ENCODE results near the gene TMED6.

Gene TMED6

DNA sequence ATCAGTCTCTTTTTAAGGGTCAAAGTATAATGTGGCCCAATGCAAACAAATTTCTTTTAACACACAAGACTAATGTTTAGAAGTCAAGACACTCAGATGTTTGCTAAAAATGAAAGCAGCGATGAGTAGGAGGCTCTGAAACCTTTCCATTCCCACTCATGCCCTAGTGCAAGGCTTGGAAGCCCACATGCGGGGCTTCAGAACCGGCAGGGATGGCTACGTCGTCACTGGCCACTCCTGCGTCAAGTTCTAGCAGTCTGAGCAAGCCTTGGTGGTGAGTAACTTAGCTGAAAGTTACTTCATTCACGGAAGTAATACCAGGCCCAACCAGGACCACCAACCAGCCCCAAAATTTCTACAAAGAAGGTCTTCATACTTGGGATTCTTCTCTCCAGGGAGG is 14.8 kb upstream of the TMED6 start:
- TF ChIP-seq NFIC (IDR thresholded peaks at IDR 0.05): no peak
- TF ChIP-seq CEBPB (IDR thresholded peaks at IDR 0.05): no peak
- TF ChIP-seq, protein P1, sequence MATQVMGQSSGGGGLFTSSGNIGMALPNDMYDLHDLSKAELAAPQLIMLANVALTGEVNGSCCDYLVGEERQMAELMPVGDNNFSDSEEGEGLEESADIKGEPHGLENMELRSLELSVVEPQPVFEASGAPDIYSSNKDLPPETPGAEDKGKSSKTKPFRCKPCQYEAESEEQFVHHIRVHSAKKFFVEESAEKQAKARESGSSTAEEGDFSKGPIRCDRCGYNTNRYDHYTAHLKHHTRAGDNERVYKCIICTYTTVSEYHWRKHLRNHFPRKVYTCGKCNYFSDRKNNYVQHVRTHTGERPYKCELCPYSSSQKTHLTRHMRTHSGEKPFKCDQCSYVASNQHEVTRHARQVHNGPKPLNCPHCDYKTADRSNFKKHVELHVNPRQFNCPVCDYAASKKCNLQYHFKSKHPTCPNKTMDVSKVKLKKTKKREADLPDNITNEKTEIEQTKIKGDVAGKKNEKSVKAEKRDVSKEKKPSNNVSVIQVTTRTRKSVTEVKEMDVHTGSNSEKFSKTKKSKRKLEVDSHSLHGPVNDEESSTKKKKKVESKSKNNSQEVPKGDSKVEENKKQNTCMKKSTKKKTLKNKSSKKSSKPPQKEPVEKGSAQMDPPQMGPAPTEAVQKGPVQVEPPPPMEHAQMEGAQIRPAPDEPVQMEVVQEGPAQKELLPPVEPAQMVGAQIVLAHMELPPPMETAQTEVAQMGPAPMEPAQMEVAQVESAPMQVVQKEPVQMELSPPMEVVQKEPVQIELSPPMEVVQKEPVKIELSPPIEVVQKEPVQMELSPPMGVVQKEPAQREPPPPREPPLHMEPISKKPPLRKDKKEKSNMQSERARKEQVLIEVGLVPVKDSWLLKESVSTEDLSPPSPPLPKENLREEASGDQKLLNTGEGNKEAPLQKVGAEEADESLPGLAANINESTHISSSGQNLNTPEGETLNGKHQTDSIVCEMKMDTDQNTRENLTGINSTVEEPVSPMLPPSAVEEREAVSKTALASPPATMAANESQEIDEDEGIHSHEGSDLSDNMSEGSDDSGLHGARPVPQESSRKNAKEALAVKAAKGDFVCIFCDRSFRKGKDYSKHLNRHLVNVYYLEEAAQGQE (IDR thresholded peaks at IDR 0.05; ENCODE audit: low read depth): no peak
- TF ChIP-seq, protein P2, sequence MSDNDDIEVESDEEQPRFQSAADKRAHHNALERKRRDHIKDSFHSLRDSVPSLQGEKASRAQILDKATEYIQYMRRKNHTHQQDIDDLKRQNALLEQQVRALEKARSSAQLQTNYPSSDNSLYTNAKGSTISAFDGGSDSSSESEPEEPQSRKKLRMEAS (IDR thresholded peaks at IDR 0.05): no peak
- no peak for TF ChIP-seq TEAD4 (IDR thresholded peaks at IDR 0.05)
- TF ChIP-seq TCF12 (IDR thresholded peaks at IDR 0.05; ENCODE audit: low read depth): no peak
- TF ChIP-seq FOXM1 (IDR thresholded peaks at IDR 0.05; ENCODE audit: borderline replicate concordance, low read depth): no peak
- TF ChIP-seq EGR1 (IDR thresholded peaks at IDR 0.05): no peak
- TF ChIP-seq CREB1 (IDR thresholded peaks at IDR 0.05; ENCODE audit: low read depth): no peak
- TF ChIP-seq EP300 (IDR thresholded peaks at IDR 0.05; ENCODE audit: borderline replicate concordance): no peak
- no peak for TF ChIP-seq RAD21 (IDR thresholded peaks at IDR 0.05; ENCODE audit: low read depth)

DNA sequence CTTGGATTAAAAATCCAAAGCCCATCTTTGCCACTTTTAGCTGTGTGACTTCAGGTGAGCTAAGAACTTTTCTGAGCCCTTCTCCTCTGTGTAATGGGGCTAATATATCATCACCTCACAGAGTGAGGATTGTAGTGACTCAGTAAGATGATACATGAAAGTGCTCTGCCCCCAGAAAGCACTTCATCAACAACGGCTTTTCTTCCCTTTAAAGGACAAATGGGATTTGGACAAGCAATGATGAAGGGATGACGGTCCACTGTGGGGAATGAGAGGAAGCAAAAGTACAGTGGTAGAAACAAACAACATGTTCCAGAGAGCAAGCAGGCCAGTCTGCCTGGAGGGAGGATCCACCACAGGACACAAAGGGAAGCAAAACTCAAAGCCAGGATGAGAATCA is 14.3 kb upstream of the TMED6 start:
- TF ChIP-seq TAF1 (IDR thresholded peaks at IDR 0.05; ENCODE audit: low read depth) (no peak), YY1 (IDR thresholded peaks at IDR 0.05; ENCODE audit: low read depth) (no peak), RAD21 (IDR thresholded peaks at IDR 0.05; ENCODE audit: low read depth) (no peak), EGR1 (IDR thresholded peaks at IDR 0.05) (no peak), TEAD4 (IDR thresholded peaks at IDR 0.05) (no peak), ZBTB7A (IDR thresholded peaks at IDR 0.05; ENCODE audit: low read depth) (no peak), CEBPB (IDR thresholded peaks at IDR 0.05) (no peak), EP300 (IDR thresholded peaks at IDR 0.05; ENCODE audit: borderline replicate concordance) (no peak), FOXM1 (IDR thresholded peaks at IDR 0.05; ENCODE audit: borderline replicate concordance, low read depth) (no peak), NFIC (IDR thresholded peaks at IDR 0.05) (no peak), CREB1 (IDR thresholded peaks at IDR 0.05; ENCODE audit: low read depth) (no peak)
- TF ChIP-seq, protein P3, sequence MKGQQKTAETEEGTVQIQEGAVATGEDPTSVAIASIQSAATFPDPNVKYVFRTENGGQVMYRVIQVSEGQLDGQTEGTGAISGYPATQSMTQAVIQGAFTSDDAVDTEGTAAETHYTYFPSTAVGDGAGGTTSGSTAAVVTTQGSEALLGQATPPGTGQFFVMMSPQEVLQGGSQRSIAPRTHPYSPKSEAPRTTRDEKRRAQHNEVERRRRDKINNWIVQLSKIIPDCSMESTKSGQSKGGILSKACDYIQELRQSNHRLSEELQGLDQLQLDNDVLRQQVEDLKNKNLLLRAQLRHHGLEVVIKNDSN (IDR thresholded peaks at IDR 0.05): no peak
- TF ChIP-seq, protein P1 (IDR thresholded peaks at IDR 0.05; ENCODE audit: low read depth): no peak
- TF ChIP-seq, protein P2 (IDR thresholded peaks at IDR 0.05): no peak

DNA sequence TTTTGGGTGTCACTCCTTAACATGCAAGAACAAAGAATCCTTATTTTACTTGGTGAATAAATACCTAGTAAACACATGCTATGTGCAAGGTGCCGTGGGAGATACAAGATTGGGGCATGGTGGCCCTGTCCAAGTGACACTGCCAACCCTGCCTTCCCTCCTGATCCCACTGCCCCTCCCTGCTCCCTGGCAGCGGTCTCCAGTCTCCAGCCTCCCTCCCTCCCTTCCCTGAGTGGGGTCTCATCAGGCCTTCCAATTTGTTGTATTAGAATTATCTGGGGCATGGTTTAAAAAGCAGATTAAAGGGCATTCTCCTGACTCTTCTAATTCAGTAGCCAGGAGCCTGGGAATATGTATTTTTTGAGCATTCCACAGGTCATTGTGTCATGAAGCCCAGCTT is 12.5 kb upstream of the TMED6 start:
- TF ChIP-seq TEAD4 (IDR thresholded peaks at IDR 0.05) (no peak), YY1 (IDR thresholded peaks at IDR 0.05; ENCODE audit: low read depth) (no peak), EGR1 (IDR thresholded peaks at IDR 0.05) (no peak), ZBTB7A (IDR thresholded peaks at IDR 0.05; ENCODE audit: low read depth) (no peak), TAF1 (IDR thresholded peaks at IDR 0.05; ENCODE audit: low read depth) (no peak), FOXM1 (IDR thresholded peaks at IDR 0.05; ENCODE audit: borderline replicate concordance, low read depth) (no peak), EP300 (IDR thresholded peaks at IDR 0.05; ENCODE audit: borderline replicate concordance) (no peak)
- TF ChIP-seq, protein P2 (IDR thresholded peaks at IDR 0.05): no peak

DNA sequence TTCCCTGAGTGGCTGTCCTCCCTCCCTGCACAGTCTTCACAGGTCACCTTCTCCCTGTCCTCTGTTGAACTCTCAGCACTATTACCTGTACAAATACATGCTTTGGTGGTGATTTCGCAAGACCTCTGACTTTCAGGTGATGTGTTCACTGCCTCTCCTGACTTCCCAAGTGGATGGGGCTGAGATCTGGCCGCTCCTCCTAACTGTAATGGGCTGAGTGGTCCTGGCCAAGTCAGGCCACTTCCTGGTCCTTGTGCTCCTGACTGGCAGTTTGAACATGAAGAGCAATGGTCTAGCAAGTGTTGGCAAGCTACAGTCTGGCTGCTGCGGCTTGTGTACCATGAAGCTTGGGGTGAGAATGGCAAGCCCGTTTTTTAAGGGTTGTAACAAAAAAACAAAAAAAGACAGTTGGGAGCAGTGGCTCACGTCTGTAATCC is 11.7 kb upstream of the TMED6 start:
- TF ChIP-seq CEBPB (IDR thresholded peaks at IDR 0.05): peak; percentile 80
- TF ChIP-seq TAF1 (IDR thresholded peaks at IDR 0.05; ENCODE audit: low read depth): no peak

DNA sequence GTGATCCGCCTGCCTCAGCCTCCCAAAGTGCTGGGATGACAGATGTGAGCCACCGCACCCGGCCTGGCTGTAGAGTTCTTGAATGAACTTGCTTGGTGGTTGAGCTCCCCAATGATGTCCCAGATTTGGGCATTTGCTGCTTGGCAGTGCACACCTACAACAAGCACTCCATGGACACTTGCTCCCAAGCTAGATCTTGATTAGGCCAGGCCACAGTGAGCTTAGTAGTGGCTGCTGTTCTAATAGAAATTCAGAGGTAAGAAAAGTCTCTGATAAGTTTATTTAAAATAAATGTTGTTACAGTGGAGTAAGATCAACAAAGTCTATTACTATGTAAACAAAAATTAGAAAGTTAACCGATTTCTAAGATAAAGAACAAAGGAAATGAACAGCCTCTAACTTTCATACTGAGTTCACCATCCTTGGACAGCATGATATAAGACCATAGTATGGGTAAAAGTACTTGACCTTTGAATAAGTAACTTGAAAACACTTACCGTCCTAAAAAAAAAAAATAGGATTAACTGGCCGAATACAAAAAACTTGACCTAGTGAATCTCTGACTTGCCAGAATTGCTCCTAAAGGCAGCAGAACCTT is 951 bp downstream of the TMED6 start:
- TF ChIP-seq ZBTB7A (IDR thresholded peaks at IDR 0.05; ENCODE audit: low read depth) (no peak), NFIC (IDR thresholded peaks at IDR 0.05) (no peak), CREB1 (IDR thresholded peaks at IDR 0.05; ENCODE audit: low read depth) (no peak), TEAD4 (IDR thresholded peaks at IDR 0.05) (no peak), RAD21 (IDR thresholded peaks at IDR 0.05; ENCODE audit: low read depth) (no peak), EGR1 (IDR thresholded peaks at IDR 0.05) (no peak), TAF1 (IDR thresholded peaks at IDR 0.05; ENCODE audit: low read depth) (no peak), EP300 (IDR thresholded peaks at IDR 0.05; ENCODE audit: borderline replicate concordance) (no peak), YY1 (IDR thresholded peaks at IDR 0.05; ENCODE audit: low read depth) (no peak), CEBPB (IDR thresholded peaks at IDR 0.05) (no peak), TCF12 (IDR thresholded peaks at IDR 0.05; ENCODE audit: low read depth) (no peak), FOXM1 (IDR thresholded peaks at IDR 0.05; ENCODE audit: borderline replicate concordance, low read depth) (no peak)
- TF ChIP-seq, protein P3 (IDR thresholded peaks at IDR 0.05): no peak
- TF ChIP-seq, protein P2 (IDR thresholded peaks at IDR 0.05): no peak
- TF ChIP-seq, protein P1 (IDR thresholded peaks at IDR 0.05; ENCODE audit: low read depth): no peak
